ENCODE measurements around the gene PRXL2B. TPM values are rescaled to one million over a fixed set of nuclear protein-coding genes. Genes with fewer than 3 reads are reported as not detected.

Gene PRXL2B
- total and polyA plus RNA-seq, 10 of the 15 experiments (the other 5 are each of a cell fraction or from before 2014, with no cell fraction given): 0.44 to 5.6 (median 4.0) TPM

DNA sequence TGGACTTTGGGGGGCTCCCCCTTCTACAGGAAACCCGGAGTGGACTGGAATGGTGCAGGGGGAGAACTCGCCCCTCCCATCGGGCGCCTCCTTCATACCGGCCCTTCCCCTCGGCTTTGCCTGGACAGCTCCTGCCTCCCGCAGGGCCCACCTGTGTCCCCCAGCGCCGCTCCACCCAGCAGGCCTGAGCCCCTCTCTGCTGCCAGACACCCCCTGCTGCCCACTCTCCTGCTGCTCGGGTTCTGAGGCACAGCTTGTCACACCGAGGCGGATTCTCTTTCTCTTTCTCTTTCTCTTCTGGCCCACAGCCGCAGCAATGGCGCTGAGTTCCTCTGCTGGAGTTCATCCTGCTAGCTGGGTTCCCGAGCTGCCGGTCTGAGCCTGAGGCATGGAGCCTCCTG, 30.3 kb upstream of the PRXL2B start, which contains the start of gene TNFRSF14 (continued):
- TF ChIP-seq, protein P1, sequence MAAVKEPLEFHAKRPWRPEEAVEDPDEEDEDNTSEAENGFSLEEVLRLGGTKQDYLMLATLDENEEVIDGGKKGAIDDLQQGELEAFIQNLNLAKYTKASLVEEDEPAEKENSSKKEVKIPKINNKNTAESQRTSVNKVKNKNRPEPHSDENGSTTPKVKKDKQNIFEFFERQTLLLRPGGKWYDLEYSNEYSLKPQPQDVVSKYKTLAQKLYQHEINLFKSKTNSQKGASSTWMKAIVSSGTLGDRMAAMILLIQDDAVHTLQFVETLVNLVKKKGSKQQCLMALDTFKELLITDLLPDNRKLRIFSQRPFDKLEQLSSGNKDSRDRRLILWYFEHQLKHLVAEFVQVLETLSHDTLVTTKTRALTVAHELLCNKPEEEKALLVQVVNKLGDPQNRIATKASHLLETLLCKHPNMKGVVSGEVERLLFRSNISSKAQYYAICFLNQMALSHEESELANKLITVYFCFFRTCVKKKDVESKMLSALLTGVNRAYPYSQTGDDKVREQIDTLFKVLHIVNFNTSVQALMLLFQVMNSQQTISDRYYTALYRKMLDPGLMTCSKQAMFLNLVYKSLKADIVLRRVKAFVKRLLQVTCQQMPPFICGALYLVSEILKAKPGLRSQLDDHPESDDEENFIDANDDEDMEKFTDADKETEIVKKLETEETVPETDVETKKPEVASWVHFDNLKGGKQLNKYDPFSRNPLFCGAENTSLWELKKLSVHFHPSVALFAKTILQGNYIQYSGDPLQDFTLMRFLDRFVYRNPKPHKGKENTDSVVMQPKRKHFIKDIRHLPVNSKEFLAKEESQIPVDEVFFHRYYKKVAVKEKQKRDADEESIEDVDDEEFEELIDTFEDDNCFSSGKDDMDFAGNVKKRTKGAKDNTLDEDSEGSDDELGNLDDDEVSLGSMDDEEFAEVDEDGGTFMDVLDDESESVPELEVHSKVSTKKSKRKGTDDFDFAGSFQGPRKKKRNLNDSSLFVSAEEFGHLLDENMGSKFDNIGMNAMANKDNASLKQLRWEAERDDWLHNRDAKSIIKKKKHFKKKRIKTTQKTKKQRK (IDR thresholded peaks at IDR 0.05; ENCODE audit: low read depth, low read length): no peak
- TF ChIP-seq NFIC (IDR thresholded peaks at IDR 0.05; ENCODE audit: low read depth, low read length) (no peak), SUPT20H (IDR thresholded peaks at IDR 0.05; ENCODE audit: borderline replicate concordance, control insufficient read depth, low read depth, low read length) (no peak), SREBF2 (IDR thresholded peaks at IDR 0.05; ENCODE audit: low read length) (no peak), NR2C1 (IDR thresholded peaks at IDR 0.05) (no peak), ETV6 (conservative IDR thresholded peaks at IDR 0.05 in 1 of 2, IDR thresholded peaks at IDR 0.05 in 1 of 2; ENCODE audit: borderline replicate concordance in 1 of 2, low read depth in 1 of 2) (no peak), SMAD5 (IDR thresholded peaks at IDR 0.05; ENCODE audit: low read depth) (peak; percentile 26; the same call in 1 of the 2 replicates), ZSCAN29 (IDR thresholded peaks at IDR 0.05) (no peak), BHLHE40 (IDR thresholded peaks at IDR 0.05; ENCODE audit: borderline replicate concordance in 1 of 2, low read depth in 2 of 2, low read length in 1 of 2) (no peak), SIX5 (IDR thresholded peaks at IDR 0.05; ENCODE audit: low read depth, low read length, severe bottlenecking) (no peak), SUZ12 (IDR thresholded peaks at IDR 0.05; ENCODE audit: unreplicated experiment) (no peak), EZH2 (IDR thresholded peaks at IDR 0.05; ENCODE audit: borderline replicate concordance, control insufficient read depth, low read depth, low read length) (no peak)
- TF ChIP-seq, protein P2, sequence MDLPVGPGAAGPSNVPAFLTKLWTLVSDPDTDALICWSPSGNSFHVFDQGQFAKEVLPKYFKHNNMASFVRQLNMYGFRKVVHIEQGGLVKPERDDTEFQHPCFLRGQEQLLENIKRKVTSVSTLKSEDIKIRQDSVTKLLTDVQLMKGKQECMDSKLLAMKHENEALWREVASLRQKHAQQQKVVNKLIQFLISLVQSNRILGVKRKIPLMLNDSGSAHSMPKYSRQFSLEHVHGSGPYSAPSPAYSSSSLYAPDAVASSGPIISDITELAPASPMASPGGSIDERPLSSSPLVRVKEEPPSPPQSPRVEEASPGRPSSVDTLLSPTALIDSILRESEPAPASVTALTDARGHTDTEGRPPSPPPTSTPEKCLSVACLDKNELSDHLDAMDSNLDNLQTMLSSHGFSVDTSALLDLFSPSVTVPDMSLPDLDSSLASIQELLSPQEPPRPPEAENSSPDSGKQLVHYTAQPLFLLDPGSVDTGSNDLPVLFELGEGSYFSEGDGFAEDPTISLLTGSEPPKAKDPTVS (IDR thresholded peaks at IDR 0.05; ENCODE audit: low read depth, low read length): no peak
- TF ChIP-seq, protein P3, sequence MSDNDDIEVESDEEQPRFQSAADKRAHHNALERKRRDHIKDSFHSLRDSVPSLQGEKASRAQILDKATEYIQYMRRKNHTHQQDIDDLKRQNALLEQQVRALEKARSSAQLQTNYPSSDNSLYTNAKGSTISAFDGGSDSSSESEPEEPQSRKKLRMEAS (IDR thresholded peaks at IDR 0.05; ENCODE audit: low read depth, low read length): no peak
- TF ChIP-seq, protein P4, sequence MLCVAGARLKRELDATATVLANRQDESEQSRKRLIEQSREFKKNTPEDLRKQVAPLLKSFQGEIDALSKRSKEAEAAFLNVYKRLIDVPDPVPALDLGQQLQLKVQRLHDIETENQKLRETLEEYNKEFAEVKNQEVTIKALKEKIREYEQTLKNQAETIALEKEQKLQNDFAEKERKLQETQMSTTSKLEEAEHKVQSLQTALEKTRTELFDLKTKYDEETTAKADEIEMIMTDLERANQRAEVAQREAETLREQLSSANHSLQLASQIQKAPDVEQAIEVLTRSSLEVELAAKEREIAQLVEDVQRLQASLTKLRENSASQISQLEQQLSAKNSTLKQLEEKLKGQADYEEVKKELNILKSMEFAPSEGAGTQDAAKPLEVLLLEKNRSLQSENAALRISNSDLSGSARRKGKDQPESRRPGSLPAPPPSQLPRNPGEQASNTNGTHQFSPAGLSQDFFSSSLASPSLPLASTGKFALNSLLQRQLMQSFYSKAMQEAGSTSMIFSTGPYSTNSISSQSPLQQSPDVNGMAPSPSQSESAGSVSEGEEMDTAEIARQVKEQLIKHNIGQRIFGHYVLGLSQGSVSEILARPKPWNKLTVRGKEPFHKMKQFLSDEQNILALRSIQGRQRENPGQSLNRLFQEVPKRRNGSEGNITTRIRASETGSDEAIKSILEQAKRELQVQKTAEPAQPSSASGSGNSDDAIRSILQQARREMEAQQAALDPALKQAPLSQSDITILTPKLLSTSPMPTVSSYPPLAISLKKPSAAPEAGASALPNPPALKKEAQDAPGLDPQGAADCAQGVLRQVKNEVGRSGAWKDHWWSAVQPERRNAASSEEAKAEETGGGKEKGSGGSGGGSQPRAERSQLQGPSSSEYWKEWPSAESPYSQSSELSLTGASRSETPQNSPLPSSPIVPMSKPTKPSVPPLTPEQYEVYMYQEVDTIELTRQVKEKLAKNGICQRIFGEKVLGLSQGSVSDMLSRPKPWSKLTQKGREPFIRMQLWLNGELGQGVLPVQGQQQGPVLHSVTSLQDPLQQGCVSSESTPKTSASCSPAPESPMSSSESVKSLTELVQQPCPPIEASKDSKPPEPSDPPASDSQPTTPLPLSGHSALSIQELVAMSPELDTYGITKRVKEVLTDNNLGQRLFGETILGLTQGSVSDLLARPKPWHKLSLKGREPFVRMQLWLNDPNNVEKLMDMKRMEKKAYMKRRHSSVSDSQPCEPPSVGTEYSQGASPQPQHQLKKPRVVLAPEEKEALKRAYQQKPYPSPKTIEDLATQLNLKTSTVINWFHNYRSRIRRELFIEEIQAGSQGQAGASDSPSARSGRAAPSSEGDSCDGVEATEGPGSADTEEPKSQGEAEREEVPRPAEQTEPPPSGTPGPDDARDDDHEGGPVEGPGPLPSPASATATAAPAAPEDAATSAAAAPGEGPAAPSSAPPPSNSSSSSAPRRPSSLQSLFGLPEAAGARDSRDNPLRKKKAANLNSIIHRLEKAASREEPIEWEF (IDR thresholded peaks at IDR 0.05; ENCODE audit: insufficient replicate concordance, low read depth, low read length): no peak

Data from GM12878 (cell line).